HCEC 1CT (cell line): ENCODE results near the gene YPEL1.
"Not testable (repeated sequence)": the region's sequence is repeated elsewhere in the genome, so short reads cannot be mapped to it uniquely, and the experiment has no call there.

Experiments
- DNase-seq: peaks from one replicate; pipeline ENCODE4 v3.0.0-alpha.2; 2017

YPEL1 gene

GRCh38 chr22:21753374-21754111, 17.9 kb upstream of the YPEL1 start:
- DNase-seq: no peak

DNA sequence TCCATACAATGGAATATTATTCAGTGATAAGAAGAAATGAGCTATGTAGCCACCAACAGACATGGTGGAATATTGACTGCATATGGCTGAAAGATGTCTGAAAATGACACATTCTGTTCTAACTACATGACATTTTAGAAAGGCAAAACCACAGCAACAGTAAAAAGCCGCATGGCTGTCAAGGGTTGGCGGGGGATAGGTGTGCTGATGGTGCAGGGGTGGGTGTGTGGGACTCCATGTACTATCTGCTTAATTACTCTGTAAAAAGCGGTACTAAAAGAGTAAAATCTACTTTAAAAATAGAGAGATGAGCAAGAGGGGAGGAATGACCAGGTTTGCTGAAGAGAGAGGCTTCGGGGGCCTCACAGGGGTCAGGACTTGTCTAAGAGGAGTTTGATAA, 16.7 kb upstream of the YPEL1 start:
- no peak for DNase-seq

GRCh38 chr22:21745948-21746347, 10.4 kb upstream of the YPEL1 start:
- DNase-seq: no peak

DNA sequence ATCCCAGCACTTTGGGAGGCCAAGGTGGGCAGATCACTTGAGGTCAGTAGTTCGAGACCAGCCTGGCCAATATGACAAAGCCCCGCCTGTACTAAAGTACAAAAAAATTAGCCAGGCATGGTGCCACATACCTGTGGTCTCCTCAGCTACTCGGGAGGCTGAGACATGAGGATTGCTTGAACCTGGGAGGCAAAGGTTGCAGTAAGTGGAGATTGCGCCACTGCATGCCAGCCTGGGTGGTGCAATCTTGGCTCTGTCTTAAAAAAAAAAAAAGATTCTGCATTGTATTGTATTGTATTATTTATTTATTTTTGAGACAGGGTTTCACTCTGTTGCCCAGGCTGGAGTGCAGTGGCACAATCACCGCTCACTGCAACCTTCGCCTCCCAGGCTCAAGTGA, 9.3 kb upstream of the YPEL1 start:
- not testable (repeated sequence) for DNase-seq

DNA sequence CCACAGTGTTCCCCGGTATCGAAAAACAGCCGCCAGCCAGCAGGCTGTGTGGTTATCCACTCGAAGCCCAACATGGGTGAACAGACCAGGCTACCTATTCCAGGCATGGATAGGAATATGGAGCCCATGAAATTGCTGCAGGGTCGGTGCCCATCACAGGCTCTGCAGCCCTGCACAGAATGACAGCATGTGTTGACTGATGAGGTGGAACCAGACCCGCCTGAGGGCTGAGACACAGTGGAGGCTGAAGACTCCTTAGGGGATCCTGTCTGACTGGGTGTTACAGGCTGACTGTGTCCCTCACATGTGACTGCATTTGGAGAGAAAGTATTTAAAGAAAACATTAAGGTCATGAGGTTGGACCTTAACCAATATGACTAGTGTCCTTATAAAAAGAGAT, 6.2 kb upstream of the YPEL1 start:
- no peak for DNase-seq

DNA sequence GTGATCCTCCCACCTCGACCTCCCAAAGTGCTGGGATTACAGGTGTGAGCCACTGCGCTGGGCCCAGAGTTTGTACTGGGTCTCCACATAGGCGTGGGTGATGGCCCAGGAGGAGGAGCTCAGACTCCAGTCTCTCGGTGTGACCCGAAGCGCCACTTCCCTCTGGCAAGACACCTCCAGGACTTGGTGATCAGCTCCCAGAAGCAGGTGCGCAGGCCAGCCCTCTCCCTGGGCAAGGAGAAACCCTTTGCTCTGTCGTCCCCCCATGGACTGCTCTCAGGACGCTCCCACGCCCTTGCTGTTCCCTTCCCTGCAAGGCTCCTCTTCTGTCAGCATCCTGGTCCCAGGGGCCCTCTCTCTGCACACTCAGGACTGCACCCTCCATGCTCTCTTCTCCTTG, 5.5 kb upstream of the YPEL1 start:
- no peak for DNase-seq

- DNase-seq: no peak
Measured at GRCh38 chr22:21739828-21740377, 4.3 kb upstream of the YPEL1 start.

DNA sequence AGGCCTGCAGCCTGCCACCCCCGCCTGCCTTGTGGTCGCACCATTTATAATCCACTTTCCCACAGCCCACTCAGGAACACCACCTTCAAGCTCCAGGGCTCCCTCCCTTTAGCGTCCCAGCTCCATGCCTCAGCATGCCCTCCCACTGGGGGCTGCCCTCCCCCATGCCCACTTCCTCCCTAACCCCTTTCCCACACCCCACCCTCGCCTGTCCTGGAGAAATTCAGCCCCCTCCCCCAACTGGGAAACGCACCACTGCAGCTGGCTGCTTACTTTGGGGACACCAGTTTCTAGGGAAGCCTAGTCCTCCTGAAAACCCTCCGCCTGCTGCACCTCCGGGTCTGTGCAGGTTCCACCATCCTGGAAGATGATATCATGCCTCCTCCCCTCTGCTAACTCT, 3.4 kb upstream of the YPEL1 start:
- DNase-seq: no peak

- DNase-seq: no peak
Measured at GRCh38 chr22:21738081-21738480, 2.5 kb upstream of the YPEL1 start.

DNA sequence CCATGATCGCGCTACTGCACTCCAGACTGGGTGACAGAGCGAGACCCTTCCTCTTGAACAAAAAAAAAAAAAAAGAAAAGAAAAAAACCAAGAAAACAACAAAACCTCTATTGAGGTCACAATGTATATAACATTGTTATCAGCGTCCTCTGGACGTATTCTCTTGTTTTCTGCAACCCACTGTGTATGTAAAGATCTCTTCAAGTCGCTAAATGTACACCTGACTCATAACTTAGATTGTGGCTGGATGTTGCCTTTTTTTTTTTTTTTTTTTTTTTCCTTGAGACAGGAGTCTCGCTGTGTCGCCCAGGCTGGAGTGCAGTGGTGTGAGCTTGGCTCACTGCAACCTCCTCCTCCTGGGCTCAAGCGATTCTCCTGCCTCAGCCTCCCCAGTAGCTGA, 1.4 kb upstream of the YPEL1 start:
- DNase-seq: no peak

DNA sequence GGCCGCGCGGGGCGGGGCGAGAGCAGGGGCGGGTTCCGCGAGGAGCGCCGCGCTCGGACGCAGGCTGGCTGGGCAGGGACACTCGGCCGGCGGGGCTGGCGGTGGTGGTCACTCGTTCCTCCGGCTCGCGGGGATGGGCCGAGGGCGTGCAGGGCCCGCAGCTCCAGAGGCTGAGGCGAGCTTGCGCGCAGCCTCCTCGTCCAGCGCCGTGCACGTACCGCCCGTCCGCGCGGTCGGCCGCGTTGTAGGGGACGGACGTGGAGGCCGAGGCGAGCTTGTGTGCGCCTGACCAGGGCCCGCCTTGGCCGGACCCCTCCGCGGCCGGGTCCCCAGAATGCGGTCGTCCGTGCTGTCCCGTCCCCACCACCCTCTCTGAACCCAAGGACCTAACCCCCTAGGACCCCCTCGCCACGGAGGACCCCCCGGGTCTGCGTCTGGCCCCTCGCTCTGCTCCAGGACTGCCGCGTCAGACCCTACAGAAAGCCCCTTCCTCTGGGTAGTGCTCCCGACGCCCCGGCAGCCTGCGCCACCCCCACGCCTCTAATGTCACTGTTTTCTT, 569 bp upstream of the YPEL1 start:
- DNase-seq: no peak

- no peak for DNase-seq
Measured at GRCh38 chr22:21734540-21735199, 924 bp downstream of the YPEL1 start.

- no peak for DNase-seq
Measured at GRCh38 chr22:21731503-21731902, 4.1 kb downstream of the YPEL1 start.

DNA sequence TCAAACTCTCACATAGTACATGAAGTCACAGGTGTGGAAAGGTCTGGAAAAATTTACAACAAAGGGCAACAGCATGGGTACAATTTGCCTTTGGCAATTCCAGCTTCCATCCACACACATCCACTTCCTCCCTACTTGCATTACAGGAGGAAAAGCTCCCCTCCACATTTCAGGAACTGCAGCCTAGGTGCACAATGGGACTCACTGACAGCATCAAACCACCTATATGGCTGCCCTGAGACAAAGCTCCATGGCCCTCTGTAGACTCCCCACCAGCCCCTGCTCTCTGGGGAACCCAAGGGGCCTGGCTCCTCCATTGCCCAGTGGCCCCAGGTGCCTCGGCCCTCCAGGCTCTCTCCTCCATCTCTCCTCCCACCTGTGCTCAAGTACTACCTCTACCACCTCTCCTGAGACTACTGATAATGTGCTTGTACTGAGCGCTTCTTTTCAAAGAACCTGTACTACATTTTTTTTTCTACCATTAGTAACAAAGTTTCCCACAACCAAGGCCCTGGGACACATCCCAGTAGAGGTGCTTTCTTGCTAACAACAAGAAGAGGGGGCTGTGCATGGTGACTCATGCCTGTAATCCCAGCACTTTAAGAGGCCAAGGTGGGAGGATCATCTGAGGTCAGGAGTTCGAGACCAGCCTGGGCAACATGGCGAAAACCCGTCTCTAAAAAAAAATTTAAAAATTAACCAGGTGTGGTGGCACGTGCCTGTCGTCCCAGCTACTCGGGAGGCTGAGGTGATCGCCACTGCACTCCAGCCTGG, 4.9 kb downstream of the YPEL1 start:
- DNase-seq: no peak

GRCh38 chr22:21729184-21729583, 6.4 kb downstream of the YPEL1 start:
- not testable (repeated sequence) for DNase-seq

DNA sequence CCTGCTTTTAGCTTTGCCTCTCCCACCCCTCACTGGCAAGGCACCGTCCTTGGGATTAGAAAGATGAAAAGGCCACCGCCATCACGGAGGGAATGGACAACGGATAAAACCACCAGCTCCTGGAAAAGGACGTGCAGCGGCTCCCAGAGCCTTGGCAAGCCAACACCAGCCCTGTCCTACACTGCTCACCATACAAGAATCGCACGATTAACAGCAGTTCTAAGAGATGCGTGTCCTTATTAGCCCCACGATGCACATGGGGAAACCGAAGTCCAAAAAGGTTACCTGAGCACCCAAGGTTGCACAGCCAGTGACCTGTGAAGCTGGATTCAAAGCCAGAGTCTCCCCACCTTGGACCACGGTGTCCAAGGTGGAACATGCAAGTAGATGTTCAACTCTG, 7.3 kb downstream of the YPEL1 start:
- DNase-seq: no peak

DNA sequence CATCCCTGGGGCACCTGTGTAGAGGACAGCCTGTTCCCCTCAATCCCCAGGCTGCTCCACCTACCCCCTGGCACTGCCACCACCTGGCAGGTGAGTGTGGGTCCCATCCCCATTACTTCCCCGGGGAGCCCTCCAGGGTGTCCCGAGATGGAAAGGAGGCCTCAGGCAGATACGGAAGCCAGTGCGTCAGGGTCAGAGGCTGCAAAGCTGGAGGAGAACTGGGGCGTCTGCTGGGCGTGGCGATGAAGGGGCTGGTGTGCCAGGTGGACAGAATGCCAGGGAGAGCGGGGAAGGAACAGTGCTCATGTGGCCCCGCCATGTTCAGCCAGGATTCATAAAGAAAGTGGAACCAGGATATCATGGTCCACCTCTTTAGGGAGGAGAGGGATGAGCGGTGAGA, 7.8 kb downstream of the YPEL1 start:
- no peak for DNase-seq

DNA sequence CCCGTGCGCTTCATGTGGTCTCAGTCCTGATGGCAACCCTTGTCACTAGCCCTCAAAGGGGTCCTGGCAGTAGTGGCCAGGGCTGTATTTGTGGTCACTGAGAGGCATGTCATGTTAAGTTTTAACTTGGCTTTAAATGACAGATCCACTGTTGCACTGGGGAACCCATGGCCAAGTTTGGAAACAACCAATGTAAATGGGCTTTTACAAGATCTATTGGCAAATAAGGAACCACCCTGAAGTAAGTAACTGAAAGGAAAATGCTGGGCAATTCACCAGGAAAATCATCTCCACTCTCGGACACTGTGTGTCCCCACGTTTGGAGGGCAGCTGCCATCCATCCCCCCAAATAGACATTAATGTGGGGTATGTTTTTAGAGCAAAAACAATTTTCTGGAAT, 8.4 kb downstream of the YPEL1 start:
- DNase-seq: no peak

- peak; percentile 12 for DNase-seq
Measured at GRCh38 chr22:21726650-21727049, 8.9 kb downstream of the YPEL1 start.

- DNase-seq: no peak
Measured at GRCh38 chr22:21725956-21726649, 9.5 kb downstream of the YPEL1 start.

- DNase-seq: not testable (repeated sequence)
Measured at GRCh38 chr22:21724496-21724895, 11.1 kb downstream of the YPEL1 start.

DNA sequence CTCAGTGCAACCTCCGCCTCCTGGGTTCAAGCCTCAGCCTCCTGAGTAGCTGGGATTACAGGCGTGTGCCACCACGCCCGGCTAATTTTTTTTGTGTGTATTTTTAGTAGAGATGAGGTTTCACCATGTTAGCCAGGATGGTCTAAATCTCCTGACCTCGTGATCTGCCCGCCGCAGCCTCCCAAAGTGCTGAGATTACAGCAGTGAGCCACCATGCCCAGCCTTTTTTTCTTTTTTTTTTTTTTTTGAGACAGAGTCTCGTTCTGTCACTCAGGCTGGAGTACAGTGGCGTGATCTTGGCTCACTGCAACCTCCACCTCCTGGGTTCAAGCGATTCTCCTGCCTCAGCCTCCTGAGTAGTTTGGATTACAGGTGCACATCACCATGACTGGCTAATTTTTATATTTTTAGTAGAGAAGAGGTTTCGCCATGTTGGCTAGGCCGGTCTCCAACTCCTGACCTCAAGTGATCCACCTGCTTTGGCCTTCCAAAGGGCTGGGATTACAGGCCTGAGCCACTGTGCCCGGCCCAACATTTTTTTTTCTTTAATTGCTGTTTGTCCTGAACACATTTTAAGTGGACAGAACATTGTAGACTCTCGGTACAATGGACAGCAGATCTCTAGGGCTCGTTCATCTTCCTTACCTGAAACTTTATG, 14.3 kb downstream of the YPEL1 start:
- DNase-seq: not testable (repeated sequence)
